Measurements from ENCODE around the gene RBBP7. TPM values are rescaled to one million over a fixed set of nuclear protein-coding genes. Genes with fewer than 3 reads are reported as not detected.

The RBBP7 gene
- total and polyA plus RNA-seq, 2 of the 8 experiments (the other 6 are each of a cell fraction or from before 2014, with no cell fraction given), result 107 to 138 TPM

DNA sequence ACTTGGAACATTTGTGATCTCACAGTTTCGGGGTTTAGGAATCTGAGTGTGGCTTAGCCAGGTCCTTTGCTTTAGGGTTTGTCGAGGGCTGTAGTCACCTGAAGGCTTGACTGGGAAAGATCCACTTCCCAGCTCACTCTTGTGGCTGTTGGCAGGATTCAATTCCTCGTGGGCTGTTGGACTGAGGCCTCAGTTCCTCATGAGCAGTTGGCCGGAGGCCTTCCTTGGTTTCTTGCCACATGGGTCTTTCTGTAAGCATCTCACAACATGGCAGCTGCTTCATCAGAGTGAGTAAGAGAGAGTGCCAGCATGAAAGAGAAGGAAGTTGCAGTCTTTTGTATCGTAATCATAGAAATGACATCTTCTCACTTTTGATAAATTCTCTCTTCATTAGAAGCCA is 72.8 kb downstream of the RBBP7 start:
- Histone ChIP-seq H3K36me3 (ENCODE audit: control insufficient read depth in 2 of 4, insufficient read depth in 4 of 4, low read length in 3 of 4) (peaks cover 0 to 32% (median 16%) of the 10 kb centered on the region in 4 experiments; a peak in 5 of 8 replicates), H2BK20ac (ENCODE audit: low read length) (no peak overlapping the region), H3K4me3 (ENCODE audit: extremely low read depth in 1 of 4, insufficient read depth in 2 of 4, low read depth in 3 of 4, low read length in 4 of 4) (no peak overlapping the region), H3K79me1 (ENCODE audit: low read depth, low read length) (no peaks in the 10 kb centered on the region), H3K23ac (ENCODE audit: insufficient read length) (no peak overlapping the region), H3K4ac (replicated peaks; ENCODE audit: insufficient read length, low read depth, low read length) (no peak overlapping the region), H3K4me2 (ENCODE audit: insufficient read depth in 1 of 2, low read depth in 2 of 2, low read length in 2 of 2) (no peak overlapping the region), H2AK5ac (ENCODE audit: low read depth, low read length) (no peak overlapping the region), H4K20me1 (replicated peaks in 1 of 2; ENCODE audit: control insufficient read depth in 1 of 2, insufficient read depth in 2 of 2, low read length in 2 of 2) (peaks cover 2% of the 10 kb centered on the region in 2 experiments), H2BK5ac (ENCODE audit: low read depth, low read length) (no peak overlapping the region), H4K91ac (replicated peaks; ENCODE audit: insufficient read length, low read length) (no peak overlapping the region), H3K27me3 (replicated peaks in 1 of 4; ENCODE audit: control insufficient read depth in 3 of 4, extremely low read depth in 1 of 4, insufficient read depth in 3 of 4, low read length in 3 of 4) (no peaks in the 10 kb centered on the region), H3K9ac (replicated peaks in 1 of 4; ENCODE audit: extremely low read depth in 1 of 4, low read depth in 3 of 4, low read length in 3 of 4) (no peak overlapping the region), H2BK15ac (ENCODE audit: low read length) (no peak overlapping the region), H4K8ac (ENCODE audit: extremely low read depth, insufficient read depth, low read length) (no peak overlapping the region), H3K18ac (ENCODE audit: extremely low read depth, low read length) (no peak overlapping the region), H4K5ac (ENCODE audit: insufficient read length, low read depth, low read length) (no peak overlapping the region), H3K23me2 (ENCODE audit: low read depth, low read length) (no peaks in the 10 kb centered on the region), H3K79me2 (ENCODE audit: control insufficient read depth in 1 of 2, insufficient read depth in 2 of 2, low read length in 2 of 2) (peaks cover 0 to 67% of the 10 kb centered on the region in 2 experiments; a peak in 2 of 4 replicates), H3K27ac (ENCODE audit: low read depth, low read length) (no peak overlapping the region), H2BK120ac (replicated peaks; ENCODE audit: low read depth, low read length) (no peak overlapping the region), H2BK12ac (ENCODE audit: low read depth, low read length) (no peak overlapping the region), H3K14ac (ENCODE audit: insufficient read length) (no peak overlapping the region), H3K9me3 (ENCODE audit: insufficient read depth in 2 of 2, low read depth in 1 of 2, low read length in 1 of 2) (no peaks in the 10 kb centered on the region), H2AFZ (ENCODE audit: low read length) (no peak overlapping the region), H3K4me1 (replicated peaks in 1 of 4; ENCODE audit: control insufficient read depth in 3 of 4, insufficient read depth in 4 of 4, low read length in 3 of 4) (no peaks in the 10 kb centered on the region), H3K56ac (replicated peaks; ENCODE audit: insufficient read length, low read depth, low read length) (no peak overlapping the region)
- FAIRE-seq (no peak), DNase-seq (ENCODE audit: low read depth in 1 of 2, low spot score in 2 of 2) (no peak)
- ChIA-PET CTCF (ENCODE audit: partially characterized antibody) (interaction anchor here (1.5 kb wide), 1 partner anchor 10 kb away, joined by 3 read pairs; no protein-coding TSS in a partner anchor), POLR2A (ENCODE audit: partially characterized antibody) (interaction anchor here (1.0 to 3.8 kb wide), 3 partner anchors 9 to 78 kb away, joined by 3 to 12 read pairs (median 3); partner anchors contain the start of gene SYAP1)
- WGBS, 2 experiments (ENCODE audit: extremely low coverage in 1 of 2, insufficient coverage in 1 of 2, insufficient read length in 1 of 2, insufficient replicate concordance in 2 of 2, low coverage in 1 of 2, low lambda C conversion rate in 2 of 2, missing lambda C conversion rate in 1 of 2), result 100% methylated on average over 4 of the region's 5 CpGs; no CpG with 5 or more reads in 1 of the 2 experiments
- TF ChIP-seq CHD1 (IDR thresholded peaks at IDR 0.05; ENCODE audit: low read depth, low read length) (no peak), CTBP2 (IDR thresholded peaks at IDR 0.05; ENCODE audit: borderline replicate concordance, insufficient read depth, insufficient read length, low read length) (no peak), EZH2 (IDR thresholded peaks at IDR 0.05; ENCODE audit: low read depth, low read length, severe bottlenecking) (no peak)

All from H1 (cell line).